HG03066 (cell line): ENCODE results near the gene IFT81.
"Not testable (repeated sequence)": the region's sequence is repeated elsewhere in the genome, so short reads cannot be mapped to it uniquely, and the experiment has no call there.

Source experiments
- ATAC-seq: cut with Tn5 transposase; IDR thresholded peaks from one replicate; pipeline ENCODE4 v1.9.1; 2021; ENCODE audit warnings: low read depth; ENCODE audit not compliant: unreplicated experiment

IFT81 gene

DNA sequence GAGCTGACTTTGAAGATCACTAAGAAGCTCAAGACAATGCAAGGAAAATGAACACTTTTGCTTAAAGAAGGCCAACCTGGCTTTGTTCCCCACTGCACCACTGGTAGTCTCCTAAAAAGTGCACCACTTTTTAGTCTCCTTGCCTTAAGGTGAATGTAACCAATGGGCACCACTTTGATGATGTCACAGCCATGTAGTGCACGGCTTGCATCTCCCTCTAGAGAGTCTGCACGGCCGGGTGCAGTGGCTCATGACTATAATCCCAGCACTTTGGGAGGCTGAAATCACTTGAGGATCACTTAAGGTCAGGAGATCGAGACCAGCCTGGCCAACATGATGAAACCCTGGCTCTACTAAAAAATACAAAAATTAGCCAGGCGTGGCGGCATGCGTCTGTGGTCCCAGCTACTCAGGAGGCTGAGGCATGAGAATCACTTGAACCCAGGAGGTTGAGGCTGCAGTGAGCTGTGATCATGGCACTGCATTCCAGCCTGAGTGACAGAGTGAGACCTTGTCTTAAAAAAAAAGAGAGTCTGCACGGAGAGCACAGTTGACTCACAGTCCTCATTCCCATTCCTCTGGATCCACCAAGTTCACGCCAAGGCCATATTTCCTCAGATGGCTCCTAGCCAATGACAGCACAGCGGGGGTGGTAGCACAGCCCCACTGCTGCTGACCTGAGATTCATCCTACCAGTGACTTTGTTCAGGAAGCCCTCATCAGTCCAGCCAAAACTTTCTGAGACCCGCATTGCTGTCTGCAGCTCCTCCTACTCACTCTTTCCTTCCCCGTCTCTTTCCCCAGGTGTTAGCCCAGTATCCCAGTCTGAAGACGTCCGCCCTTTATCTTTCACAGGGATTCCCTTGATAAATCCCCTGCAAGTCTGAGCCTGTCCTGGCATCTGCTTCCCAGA lies 16.5 kb upstream of the IFT81 start:
- ATAC-seq = no peak

DNA sequence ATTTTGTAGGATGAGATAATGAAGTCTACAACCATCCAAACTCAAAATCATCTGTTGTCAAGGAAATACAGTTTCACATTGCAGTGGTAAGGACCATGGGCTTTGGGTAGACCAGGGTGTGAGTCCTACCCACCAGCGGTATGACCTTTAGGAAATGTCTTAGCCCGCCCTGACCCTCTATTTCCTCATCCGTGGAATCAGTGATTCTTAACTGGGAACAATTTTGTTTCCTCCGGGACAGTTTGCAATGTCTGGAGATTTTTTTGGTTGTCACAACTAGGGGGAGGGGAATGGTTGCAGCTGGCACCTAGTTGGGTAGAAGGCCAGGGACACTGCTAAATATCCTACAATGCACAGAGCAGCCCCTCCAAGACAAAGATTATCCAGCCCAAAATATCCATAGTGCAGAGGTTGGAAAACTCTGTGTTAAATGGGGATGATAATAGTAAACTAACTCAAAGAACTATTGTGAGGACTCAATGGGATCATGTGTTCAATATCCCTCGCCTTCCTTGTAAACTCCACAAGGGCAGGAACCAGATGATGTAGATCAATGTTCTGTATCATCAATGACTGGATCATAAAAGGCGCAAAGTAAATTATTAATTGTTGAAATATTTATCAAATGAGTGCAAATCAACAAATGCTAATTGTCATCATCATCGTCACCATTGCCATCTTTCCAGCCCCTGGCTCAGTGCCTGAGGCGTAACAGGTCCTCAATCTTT lies 15.7 kb upstream of the IFT81 start:
- ATAC-seq = no peak

DNA sequence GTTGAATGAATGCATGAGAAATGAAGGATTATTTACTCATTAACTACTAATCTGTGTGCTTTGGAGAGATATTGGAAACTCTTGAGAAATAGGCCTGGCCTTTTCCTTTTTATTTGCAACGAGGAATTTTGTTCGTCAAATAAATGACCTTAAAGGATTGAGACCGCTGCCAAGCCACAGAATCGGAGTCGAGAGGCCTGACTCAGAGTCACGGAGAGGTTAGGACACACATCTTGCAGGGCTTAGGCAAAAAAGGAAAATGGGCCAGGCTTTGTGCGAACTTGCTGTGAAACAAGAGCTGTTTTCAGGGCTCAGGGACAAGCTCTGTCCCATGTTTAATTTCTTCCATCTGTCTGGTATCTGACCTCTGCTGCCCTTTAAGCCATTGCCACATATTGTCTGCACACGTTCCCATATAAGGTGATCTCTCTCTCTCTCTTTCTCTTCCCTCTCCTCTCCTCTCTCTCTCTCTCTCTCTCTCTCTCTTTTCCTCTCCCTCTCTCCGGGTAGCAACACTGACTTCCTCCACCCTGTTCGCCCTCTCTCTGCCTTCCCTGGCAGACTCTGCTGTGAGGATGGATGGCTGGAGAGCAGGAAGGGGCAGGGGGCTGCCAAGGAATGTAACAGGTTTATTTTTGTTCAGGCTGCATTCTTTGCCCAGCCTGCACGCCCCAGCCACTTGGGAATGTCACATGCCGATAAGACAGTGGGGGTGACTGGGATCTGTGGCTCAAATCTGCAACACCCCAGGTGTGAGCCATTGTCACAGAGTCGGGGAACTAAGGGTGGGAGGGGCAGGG lies 14.9 kb upstream of the IFT81 start:
- no peak for ATAC-seq

DNA sequence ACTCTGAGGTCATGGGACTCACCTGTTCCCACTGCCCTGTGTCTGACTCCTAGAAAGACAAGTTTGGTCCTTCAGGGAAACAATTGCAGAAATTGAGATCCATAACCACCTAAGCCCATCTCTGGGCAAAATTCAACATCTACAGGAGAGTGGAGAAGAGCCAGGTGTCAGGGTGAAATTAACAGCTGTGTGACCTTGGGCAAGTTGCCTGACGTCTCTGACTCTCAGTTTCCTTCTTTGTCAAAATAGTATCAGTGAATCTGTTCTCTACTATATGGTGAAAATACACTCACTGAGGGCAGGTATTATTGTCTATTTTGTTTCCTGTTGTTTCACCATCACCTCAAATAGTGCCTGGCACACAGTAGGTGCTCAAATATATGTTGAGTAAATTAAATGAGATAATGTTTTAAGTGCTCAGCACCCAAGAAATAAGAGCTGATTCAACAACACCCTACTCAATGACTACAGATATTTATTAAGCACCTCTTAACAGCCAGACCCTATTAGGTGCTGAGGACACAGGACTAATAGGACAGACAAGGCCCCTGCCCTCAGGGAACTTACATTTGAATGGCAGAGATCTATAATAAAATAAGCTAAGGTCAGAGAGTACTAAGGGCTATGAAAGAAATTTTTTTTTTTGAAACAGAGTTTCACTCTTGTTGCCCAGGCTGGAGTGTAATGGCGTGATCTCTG lies 14.2 kb upstream of the IFT81 start:
- ATAC-seq = no peak

DNA sequence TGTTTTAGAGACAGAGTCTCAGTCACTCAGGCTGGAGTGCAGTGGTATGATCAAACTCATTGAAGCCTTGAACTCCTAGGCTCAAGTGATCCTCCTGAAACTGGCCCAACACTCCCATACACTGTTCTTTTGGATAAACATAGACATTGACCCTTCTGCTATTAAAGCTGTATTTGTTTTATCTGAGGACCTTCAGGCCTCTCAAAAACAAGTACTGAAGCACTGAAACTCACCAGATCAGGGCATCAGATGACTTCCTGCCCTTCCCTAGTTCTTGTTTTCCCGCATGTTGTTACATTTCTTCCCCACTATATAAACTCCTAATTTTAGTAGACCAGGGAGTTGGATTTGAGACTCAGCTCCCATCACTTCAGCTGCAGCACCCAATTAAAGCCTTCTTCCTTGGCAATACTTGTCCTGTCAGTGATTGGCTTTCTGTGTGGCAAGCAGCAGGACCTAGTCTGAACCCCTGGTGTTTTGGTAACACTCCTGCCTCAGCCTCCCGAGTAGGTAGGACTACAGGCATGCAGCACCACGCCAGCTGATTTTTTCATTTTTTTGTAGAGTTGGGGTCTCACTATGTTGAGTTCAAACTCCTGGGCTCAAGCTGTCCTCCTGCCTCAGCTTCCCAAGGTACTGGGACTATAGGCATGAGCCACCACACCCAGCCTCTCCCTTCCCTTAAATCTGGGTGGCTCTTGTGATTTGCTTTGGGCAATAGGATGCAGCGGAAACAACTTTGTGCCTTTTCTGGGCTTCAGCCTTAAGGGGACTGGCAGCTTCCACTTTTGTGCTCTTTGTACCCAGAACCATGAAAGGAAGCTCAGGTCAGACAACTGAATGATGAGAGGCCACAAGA lies 12.5 kb upstream of the IFT81 start:
- no peak for ATAC-seq

DNA sequence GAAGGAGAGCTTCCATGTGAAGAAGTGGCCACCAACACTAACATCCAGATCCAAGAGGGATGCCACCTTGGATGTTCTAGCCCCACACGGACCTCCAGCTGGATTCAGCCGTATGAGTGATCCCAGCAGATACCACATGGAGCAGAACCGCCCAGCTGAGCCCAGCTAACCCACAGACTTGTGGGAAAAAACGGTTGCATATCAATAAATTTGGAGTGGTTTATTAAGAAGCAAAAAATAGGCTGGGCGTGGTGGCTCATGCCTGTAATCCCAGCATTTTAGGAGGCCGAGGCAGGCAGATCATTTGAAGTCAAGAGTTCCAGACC lies 11.9 kb upstream of the IFT81 start:
- no peak for ATAC-seq

DNA sequence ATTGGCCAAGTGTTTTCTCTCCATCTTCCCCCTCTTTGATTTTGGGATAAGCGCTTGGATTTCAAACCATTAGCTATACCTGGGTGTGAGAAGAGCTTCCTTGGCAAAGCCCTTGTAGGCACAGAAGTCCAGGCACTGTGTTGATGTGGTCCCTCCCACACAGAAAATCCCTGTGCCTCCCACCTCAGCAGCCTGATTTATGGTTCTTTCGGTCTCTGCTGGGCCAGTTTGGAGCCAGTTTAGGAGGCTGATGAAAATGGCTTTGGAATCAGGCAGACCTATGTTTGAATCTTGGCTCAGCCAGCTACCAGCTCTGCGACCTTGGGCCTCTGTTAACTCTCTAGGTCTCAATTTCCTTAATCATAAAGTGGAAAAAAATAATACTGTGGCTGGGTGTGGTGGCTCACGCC lies 9.6 kb upstream of the IFT81 start:
- ATAC-seq = no peak

DNA sequence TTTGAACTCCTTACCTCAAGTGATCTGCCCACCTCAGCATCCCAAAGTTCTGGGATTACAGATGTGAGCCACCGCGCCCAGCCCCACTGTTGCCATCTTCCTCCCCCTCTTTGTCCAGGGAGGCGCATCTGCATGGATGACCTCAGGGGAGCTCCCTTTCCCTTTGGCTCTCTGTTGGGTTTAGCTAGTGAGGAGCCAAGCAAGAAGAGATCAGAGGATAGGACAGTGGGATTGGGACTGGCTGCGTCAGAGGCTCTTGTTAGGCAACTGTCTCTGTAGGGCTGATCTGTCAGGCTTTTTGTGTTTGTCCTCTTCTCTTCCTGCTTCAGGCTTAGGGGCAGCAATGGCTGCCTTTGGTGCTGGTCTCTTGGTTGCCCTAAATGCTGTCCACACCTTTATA lies 8.5 kb upstream of the IFT81 start:
- ATAC-seq = no peak

DNA sequence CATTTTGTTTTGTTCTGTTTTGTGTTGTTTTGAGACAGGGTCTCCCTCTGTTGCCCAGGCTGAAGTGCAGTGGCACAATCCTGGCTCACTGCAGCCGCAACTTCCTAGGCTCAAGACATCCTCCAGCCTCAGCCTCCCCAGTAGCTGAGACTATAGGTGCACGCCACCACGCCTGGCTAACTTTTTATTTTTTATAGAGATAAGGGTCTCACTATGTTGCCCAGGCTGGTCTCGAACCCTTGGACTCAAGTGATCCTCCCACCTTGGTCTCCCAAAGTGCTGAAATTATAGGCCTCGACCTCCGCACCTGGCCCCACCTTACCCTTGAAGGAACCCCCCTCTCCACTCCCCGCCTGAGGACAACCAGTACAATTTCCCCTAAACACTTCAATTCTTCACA lies 7.5 kb upstream of the IFT81 start:
- no peak for ATAC-seq

DNA sequence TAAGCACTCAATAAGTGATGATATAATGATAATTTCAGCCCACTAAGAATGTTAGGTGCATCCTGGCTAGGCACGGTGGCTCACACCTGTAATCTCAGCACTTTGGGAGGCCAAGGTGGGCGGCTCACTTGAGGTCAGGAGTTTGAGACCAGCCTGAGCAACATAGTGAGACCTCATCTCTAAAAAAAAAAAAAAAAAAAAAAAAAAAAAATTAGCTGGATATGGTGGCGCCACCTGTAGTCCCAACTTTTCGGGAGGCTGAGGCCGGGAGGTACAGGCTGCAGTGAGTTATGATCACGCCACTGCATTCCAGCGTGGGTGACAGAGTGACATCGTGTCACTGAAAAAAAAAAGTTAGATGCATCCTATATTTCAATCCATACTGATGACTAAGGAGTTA lies 6.9 kb upstream of the IFT81 start:
- ATAC-seq = not testable (repeated sequence)

DNA sequence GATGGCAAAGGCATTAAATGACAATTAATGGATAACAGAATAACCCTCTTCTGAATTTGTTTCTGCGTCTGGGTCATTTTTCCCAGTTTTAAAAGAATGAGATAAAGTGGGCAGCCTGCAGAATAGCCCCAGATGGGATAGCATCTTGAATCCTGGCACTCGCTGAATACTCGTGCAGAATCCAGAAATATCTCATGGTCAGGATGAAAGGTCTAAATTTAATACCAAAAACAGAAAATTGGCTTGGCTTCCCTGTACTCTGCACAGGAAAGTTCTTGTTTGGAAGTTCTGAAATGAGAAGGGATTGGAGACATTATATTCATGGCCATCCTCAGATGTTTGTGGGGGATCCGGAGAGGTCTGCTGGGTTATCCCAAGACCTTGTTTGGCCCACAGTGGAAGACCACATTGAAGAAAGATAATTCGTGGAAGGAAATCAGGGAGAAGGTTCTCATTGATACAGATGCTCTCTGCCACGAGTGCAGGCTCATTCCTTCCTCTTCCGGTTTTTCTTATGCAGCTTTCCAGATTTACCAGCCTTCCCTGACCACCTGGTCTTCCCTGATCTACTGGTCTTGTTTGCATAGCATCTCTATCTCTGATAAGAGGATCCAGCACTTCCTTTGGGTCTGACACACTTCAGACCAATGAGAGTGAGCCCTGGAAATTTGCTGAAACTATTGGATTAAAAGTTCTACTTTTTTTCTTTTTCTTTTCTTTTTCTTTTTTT lies 6.0 kb upstream of the IFT81 start:
- ATAC-seq = no peak

DNA sequence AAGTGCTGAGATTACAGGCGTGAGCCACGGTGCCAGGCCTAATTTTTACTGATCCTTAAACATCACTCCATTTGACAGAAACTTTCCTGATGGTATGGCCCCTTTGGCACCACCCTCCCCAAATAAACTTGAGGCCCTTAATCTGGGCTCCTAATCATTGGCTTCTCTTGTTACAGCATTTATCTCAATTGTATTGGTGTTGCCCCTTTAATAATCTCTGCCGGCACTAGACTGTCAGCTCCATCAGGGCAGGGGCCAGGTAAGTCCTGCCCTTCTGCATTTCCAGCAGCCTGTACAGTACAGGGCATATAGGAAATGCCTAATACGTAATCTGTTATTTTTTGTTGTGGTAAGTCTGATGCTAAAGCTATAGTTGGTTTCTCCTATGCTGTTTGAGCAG lies 1.2 kb upstream of the IFT81 start:
- no peak for ATAC-seq

DNA sequence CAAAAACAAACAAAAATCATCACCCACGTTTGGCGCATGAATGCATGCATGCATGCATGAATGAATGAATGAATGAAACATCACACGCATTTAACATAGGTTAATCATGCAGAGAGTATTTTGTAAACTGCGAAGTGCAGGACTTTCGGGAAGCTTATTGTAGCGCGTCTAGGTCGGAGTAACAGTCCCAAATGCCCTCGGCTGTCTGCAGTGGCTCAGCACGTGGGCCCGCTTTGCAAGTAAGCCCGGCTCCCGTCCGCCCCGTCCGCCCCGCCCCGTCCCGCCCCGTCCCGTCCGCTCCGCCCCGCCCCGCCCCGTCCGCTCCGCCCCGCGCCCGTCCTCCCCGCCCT lies 263 bp upstream of the IFT81 start:
- no peak for ATAC-seq

DNA sequence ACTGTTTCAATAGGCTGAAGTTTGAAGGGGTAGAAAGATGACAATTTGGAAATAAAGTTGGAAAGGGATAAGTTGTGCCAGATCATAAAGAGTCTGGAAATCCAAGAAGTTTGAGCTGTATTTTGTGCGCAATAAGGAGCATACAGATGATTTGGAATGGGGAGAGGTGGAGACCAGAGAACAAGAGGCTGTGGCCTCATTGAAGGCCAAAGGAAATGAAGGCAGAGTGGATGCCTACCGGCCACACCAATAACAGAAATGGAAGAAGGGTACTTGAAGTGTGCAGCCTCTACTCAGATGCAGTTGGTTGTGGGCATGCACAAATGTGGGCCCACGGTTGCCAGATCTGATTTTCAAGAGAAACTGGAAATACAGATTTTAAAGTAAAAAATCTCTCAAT lies 2.4 kb downstream of the IFT81 start:
- no peak for ATAC-seq

DNA sequence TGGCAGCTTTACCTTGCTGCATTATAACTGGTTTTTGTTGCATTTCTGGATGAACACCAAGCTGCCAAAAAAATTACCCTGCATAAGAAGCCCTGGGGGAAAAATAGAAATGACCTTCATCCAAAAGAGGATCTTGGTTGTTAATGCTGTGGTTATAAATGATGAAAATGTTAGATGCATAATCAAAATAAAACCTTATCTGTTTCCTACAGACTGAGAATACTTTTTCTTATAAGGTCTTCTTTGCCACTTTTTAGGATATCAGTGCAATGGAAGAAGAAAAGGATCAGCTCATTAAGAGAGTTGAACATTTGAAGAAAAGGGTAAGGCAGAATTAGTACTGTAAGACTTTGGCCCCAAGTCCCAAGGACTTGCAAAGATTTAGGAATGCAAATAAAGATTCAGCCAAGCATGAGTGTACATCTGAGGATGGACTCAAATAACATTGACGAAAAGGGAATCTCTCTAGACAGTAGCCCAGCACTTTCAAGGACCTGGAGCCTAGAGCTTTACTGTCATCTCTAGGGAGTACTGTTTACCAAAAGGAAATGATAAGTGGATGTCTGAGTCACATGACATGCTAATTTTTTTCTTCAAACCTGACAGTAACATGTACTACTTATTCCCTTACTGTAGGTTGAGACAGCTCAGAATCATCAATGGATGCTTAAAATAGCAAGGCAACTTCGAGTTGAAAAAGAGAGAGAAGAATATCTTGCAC lies 10.7 kb downstream of the IFT81 start:
- ATAC-seq = no peak

DNA sequence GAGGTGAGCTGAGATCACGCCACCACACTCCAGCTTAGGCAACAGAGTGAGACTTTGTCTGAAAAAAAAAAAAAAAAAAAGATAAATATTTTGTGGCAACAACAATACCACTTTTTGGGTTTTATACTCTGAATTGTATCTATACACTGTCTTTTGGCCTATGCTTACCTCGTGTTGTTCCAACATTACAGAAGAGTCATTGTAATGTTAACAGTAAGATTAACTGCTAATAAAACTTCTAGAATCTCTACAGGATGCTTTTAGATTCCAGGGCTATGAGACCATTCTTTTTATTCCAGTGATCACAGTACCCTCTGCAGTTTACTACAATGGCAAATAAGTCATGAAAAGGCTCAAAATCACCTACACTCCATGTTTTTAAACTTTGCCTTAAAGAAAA lies 11.6 kb downstream of the IFT81 start:
- no peak for ATAC-seq

DNA sequence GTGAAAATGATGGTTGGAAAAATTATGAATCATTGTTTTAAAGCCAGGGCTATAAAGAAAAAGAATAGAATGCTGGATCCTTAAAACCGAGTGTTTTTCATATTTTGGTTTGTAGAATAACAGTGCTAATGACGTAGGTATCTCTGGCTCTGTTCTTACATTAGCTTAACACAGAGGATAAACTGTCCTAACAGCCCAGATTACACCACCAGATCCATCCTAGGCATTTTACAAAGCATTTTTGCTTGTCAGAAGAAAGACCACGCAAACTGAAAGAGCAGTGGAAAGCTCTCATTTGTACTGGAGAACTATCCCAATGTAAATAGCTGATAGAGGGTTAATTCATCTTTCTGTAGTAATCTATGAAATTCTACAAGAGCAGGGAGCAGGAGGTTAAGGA lies 13.6 kb downstream of the IFT81 start:
- ATAC-seq = no peak

DNA sequence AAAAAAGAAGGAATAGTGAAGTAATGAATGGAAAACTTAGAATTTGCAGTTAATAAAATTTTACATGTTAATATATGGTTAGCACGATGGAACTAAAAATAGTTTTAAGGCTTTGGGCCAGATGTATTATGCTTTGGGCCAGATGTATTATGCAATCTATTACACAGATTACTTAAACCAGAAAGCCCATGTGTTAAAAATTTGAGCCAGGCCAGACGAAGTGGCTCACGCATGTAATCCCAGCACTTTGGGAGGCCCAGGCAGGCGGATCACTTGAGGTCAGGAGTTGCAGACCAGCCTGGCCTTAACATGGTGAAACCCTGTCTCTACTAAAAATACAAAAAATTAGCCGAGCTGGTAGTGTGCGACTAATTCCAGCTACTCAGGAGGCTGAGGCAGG lies 17.2 kb downstream of the IFT81 start:
- ATAC-seq = no peak

DNA sequence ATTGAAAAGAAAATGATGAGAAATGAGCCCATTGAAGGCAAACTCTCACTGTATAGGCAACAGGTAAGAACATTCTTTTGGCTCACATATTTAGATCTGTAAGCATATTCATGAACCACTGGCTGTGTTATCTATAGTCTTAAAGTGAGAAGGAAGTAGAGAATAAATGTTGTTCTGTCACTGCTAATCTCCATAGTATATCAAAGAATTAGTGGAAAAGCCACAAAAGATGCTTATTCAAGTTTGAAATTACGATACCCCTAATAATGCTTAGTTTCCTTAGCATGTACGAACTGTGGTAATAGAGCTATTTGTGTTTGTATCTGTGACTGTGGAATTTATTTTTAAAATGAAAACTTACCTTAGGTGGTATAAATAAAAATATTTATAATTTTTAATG lies 22.8 kb downstream of the IFT81 start:
- no peak for ATAC-seq
